NB4 (cell line): ENCODE results near the gene SHC1.

Experiments
- CTCF ChIP-seq: IDR thresholded peaks from one replicate; pipeline ENCODE4 v1.5.1; 2012; ENCODE audit warnings: low read depth, low read length
- POLR2A ChIP-seq: IDR thresholded peaks from 2 replicates; pipeline ENCODE4 v1.6.1; 2011; ENCODE audit warnings: mild to moderate bottlenecking; ENCODE audit not compliant: insufficient read length; ENCODE audit errors: extremely low read depth
- TF ChIP-seq, protein P1 (sequence below): IDR thresholded peaks from 2 replicates; pipeline ENCODE4 v1.6.1; 2011; ENCODE audit warnings: low read depth, low read length

GRCh38 chr1:154925335-154926170 is 45.0 kb downstream of the SHC1 start:
- no peak for TF ChIP-seq CTCF
- no peak for TF ChIP-seq POLR2A
- TF ChIP-seq, protein P1, sequence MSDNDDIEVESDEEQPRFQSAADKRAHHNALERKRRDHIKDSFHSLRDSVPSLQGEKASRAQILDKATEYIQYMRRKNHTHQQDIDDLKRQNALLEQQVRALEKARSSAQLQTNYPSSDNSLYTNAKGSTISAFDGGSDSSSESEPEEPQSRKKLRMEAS: no peak
